ENCODE data around the gene CDAN1.

- TF ChIP-seq CTCF (conservative IDR thresholded peaks at IDR 0.05 in 1 of 2, IDR thresholded peaks at IDR 0.05 in 1 of 2; ENCODE audit: extremely low read depth in 1 of 2, insufficient read depth in 1 of 2, low read depth in 1 of 2, low read length in 2 of 2), result no peak
- TF ChIP-seq EZH2 (IDR thresholded peaks at IDR 0.05; ENCODE audit: borderline replicate concordance, low read length), result no peak
These were observed 7.5 kb downstream of the CDAN1 start for GRCh38 chr15:42729409-42729808.

Data from mammary epithelial cell (primary cell).